Endothelial cell of umbilical vein (primary cell): Measurements from ENCODE around the gene PDK4. TPM values are rescaled to one million over a fixed set of nuclear protein-coding genes. Genes with fewer than 3 reads are reported as not detected.

ENCODE experiments used
- BruUV-seq: library from RNA; stranded (reverse); fragments of 400-500 nt; replicated peaks from 2 replicates; lab custom pipeline; 2021; lab: Mats Ljungman, UMichigan
- CTCF ChIA-PET: fragments of 300-600, 350-600 bp; sonication (Branson Sonifier 250); formaldehyde crosslinking; loops from one replicate; lab custom pipeline; 2021; ENCODE audit warnings: antibody characterized with exemption, inconsistent platforms; lab: Charles Lee
- POLR2A ChIA-PET: fragments of 300-600, 350-600 bp; sonication (Branson Sonifier 250); formaldehyde crosslinking; loops from one replicate; lab custom pipeline; 2021; ENCODE audit warnings: antibody characterized with exemption, inconsistent platforms; lab: Charles Lee
- DNase-seq: peaks from one replicate; pipeline ENCODE4 v3.0.0-alpha.2; 2011; ENCODE audit warnings: low read depth, low spot score
- FAIRE-seq: peaks from 2 replicates; lab custom pipeline; 2011; peaks lifted over from hg19 to GRCh38; lab: Jason Lieb, UNC
- H2AFZ ChIP-seq: 2 replicates; pipeline ENCODE4 v1.6.0; 2012; ENCODE audit warnings: low read depth, low read length, control low read depth, inconsistent platforms
- H3K27ac ChIP-seq: 2 replicates; pipeline ENCODE4 v1.5.1; 2011; ENCODE audit warnings: low read depth, mild to moderate bottlenecking, control low read depth, low read length, moderate library complexity; ENCODE audit not compliant: insufficient read depth
- H3K27me3 ChIP-seq, 2 experiments: 2 replicates each; pipeline versions ENCODE4 v1.6.0 to v1.6.1; 2011; ENCODE audit warnings: low read length in 2 of 2, mixed read lengths in 1 of 2; ENCODE audit not compliant: control insufficient read depth in 2 of 2, insufficient read depth in 2 of 2
- H3K36me3 ChIP-seq, 2 experiments: 2 replicates in 1 of 2; 3 replicates in 1 of 2; pipeline ENCODE4 v1.5.1; 2011; ENCODE audit warnings: low read length in 2 of 2, mild to moderate bottlenecking in 1 of 2, moderate library complexity in 1 of 2; ENCODE audit not compliant: control insufficient read depth in 2 of 2, insufficient read depth in 2 of 2; ENCODE audit errors: extremely low read depth in 1 of 2
- H3K4me1 ChIP-seq: 3 replicates; pipeline ENCODE4 v1.5.1; 2011; ENCODE audit warnings: mild to moderate bottlenecking, low read length; ENCODE audit not compliant: control insufficient read depth, insufficient read depth; ENCODE audit errors: extremely low read depth
- H3K4me2 ChIP-seq: 2 replicates; pipeline ENCODE4 v1.6.1; 2011; ENCODE audit warnings: low read length, control low read depth, mixed read lengths; ENCODE audit not compliant: insufficient read depth
- H3K4me3 ChIP-seq, 3 experiments: fragments of 200-600 bp in 1 of 3; sonication (generic), shearing (Covaris generic) in 1 of 3; replicated peaks in 1 of 3; 2 replicates each; pipeline ENCODE4 v1.5.1; 2011 to 2016; ENCODE audit warnings: control low read depth in 3 of 3, low read length in 3 of 3, mild to moderate bottlenecking in 2 of 3, inconsistent platforms in 1 of 3, low read depth in 1 of 3, moderate library complexity in 1 of 3; ENCODE audit not compliant: insufficient read depth in 1 of 3
- H3K79me2 ChIP-seq: 2 replicates; pipeline ENCODE4 v1.6.0; 2012; ENCODE audit warnings: low read length, inconsistent platforms; ENCODE audit not compliant: control insufficient read depth, insufficient read depth
- H3K9ac ChIP-seq: replicated peaks from 2 replicates; pipeline ENCODE3; 2011; ENCODE audit warnings: low read length, control low read depth; ENCODE audit not compliant: insufficient read depth; ENCODE audit errors: extremely low read depth
- H3K9me1 ChIP-seq: replicated peaks from 3 replicates; pipeline ENCODE4 v1.6.0; 2011; ENCODE audit warnings: mild to moderate bottlenecking, low read length; ENCODE audit not compliant: control insufficient read depth, insufficient read depth; ENCODE audit errors: extremely low read depth
- H3K9me3 ChIP-seq: replicated peaks from 2 replicates; pipeline ENCODE4 v1.5.1; 2012; ENCODE audit warnings: low read length, inconsistent platforms; ENCODE audit not compliant: control insufficient read depth, insufficient read depth
- H4K20me1 ChIP-seq: replicated peaks from 2 replicates; pipeline ENCODE3; 2011; ENCODE audit warnings: mild to moderate bottlenecking, low read length; ENCODE audit not compliant: control insufficient read depth, insufficient read depth; ENCODE audit errors: extremely low read depth
- CTCF ChIP-seq, 2 donors: IDR thresholded peaks; 1 replicate in 1 of 2; 2 replicates in 1 of 2; pipeline ENCODE4 v1.5.1; 2011; ENCODE audit warnings: low read length in 2 of 2, mild to moderate bottlenecking in 2 of 2, moderate library complexity in 2 of 2, control low read depth in 1 of 2, inconsistent platforms in 1 of 2, low read depth in 1 of 2; ENCODE audit not compliant: insufficient read depth in 1 of 2; ENCODE audit errors: extremely low read depth in 1 of 2
- EZH2 ChIP-seq: IDR thresholded peaks from 2 replicates; pipeline ENCODE4 v1.6.1; 2012; ENCODE audit warnings: borderline replicate concordance, low read depth, mild to moderate bottlenecking, moderate library complexity, low read length, inconsistent platforms; ENCODE audit not compliant: severe bottlenecking
- FOS ChIP-seq: IDR thresholded peaks from 2 replicates; pipeline ENCODE4 v1.6.1; 2011; ENCODE audit warnings: mild to moderate bottlenecking, low read length, moderate library complexity, borderline replicate concordance; ENCODE audit not compliant: insufficient read depth
- GATA2 ChIP-seq: IDR thresholded peaks from 2 replicates; pipeline ENCODE4 v1.7.0; 2011; ENCODE audit warnings: low read depth, mild to moderate bottlenecking, moderate library complexity, mixed read lengths, low read length; ENCODE audit not compliant: insufficient read length, insufficient read depth
- JUN ChIP-seq: IDR thresholded peaks from 2 replicates; pipeline ENCODE4 v1.6.1; 2011; ENCODE audit warnings: borderline replicate concordance, low read depth; ENCODE audit not compliant: insufficient read length, insufficient read depth
- MAX ChIP-seq: IDR thresholded peaks from 2 replicates; pipeline ENCODE4 v1.6.1; 2011; ENCODE audit not compliant: insufficient read depth, insufficient read length
- MYC ChIP-seq: IDR thresholded peaks from one replicate; pipeline ENCODE4 v1.6.1; 2011; ENCODE audit warnings: mild to moderate bottlenecking, low read depth, low read length
- POLR2A ChIP-seq: IDR thresholded peaks from 2 replicates; pipeline ENCODE4 v1.6.1; 2012; ENCODE audit warnings: low read depth, mild to moderate bottlenecking, control low read depth, low read length
- POLR2AphosphoS5 ChIP-seq: IDR thresholded peaks from 2 replicates; pipeline ENCODE4 v1.6.1; 2012; ENCODE audit warnings: low read depth, mild to moderate bottlenecking, control low read depth, low read length, moderate library complexity; ENCODE audit not compliant: insufficient read depth
- dilution Hi-C: fragments of 300-500 bp; cut with MboI; formaldehyde crosslinking; loops from one replicate; pipeline ENCODE4 v1.15.0; 2019; ENCODE audit warnings: low sequenced_read_pairs; ENCODE audit not compliant: extremely low pct_ligation_motif_present
- intact Hi-C: fragments of 100-400 bp; cut with micrococcal nuclease; formaldehyde crosslinking; loops from one replicate; pipeline ENCODE4 v1.10.0; 2022
- polyA plus RNA-seq, 4 experiments: library from polyadenylated mRNA; depleted of rRNA in 3 of 4; stranded (reverse) in 3 of 4; unstranded in 1 of 4; fragments of >200 nt; gene quantifications; 2 replicates each; pipeline versions ENCODE4 v1.2.1 to v1.2.3, GENCODE V29; 2011 to 2012; ENCODE audit warnings: missing spikeins in 1 of 4
- total RNA-seq: library from RNA; stranded (reverse); gene quantifications from 2 replicates; pipeline ENCODE4 v1.2.3, GENCODE V29; 2021

PDK4 gene
- total and polyA plus RNA-seq, 2 donors (not counting 3 experiments of a cell fraction or from before 2014, with no cell fraction given) = 0.75 to 2.5 TPM

GRCh38 chr7:95620631-95621030, 24.3 kb upstream of the PDK4 start:
- CTCF ChIA-PET = interaction anchor here (1.1 to 1.6 kb wide), 2 partner anchors 12 to 14 kb away, joined by 3 read pairs; no protein-coding TSS in a partner anchor
- Histone ChIP-seq H3K79me2 (no peaks in the 10 kb centered on the region), H3K4me2 (no peak overlapping the region), H3K9me1 (no peaks in the 10 kb centered on the region), H4K20me1 (no peaks in the 10 kb centered on the region), H2AFZ (no peak overlapping the region), H3K27ac (no peak overlapping the region), H3K4me1 (no peaks in the 10 kb centered on the region), H3K36me3 (no peaks in the 10 kb centered on the region), H3K9ac (no peak overlapping the region), H3K27me3 (peaks cover 3 to 5% of the 10 kb centered on the region in 2 experiments), H3K4me3 (no peak overlapping the region), H3K9me3 (no peaks in the 10 kb centered on the region)
- POLR2A ChIA-PET = no interaction called here
- DNase-seq (no peak), FAIRE-seq (no peak)
- no TSS peak for BruUV-seq
- dilution Hi-C loops (no loop called here), intact Hi-C loops (no loop called here)
- TF ChIP-seq GATA2 (no peak), POLR2A (no peak), JUN (no peak), MAX (no peak)

- no peaks in the 10 kb centered on the region for H3K4me1 ChIP-seq
- DNase-seq = no peak
- intact Hi-C loops = no loop called here
- no peak for FAIRE-seq
- H3K79me2 ChIP-seq = no peaks in the 10 kb centered on the region
- CTCF ChIA-PET = interaction anchor here (1.6 kb wide), 1 partner anchor 15 kb away, joined by 3 read pairs; no protein-coding TSS in a partner anchor
- no peak overlapping the region for H2AFZ ChIP-seq
- H3K27me3 ChIP-seq = peaks cover 3 to 5% of the 10 kb centered on the region in 2 experiments
- POLR2A ChIA-PET = no interaction called here
- H4K20me1 ChIP-seq = no peaks in the 10 kb centered on the region
- no peak overlapping the region for H3K9ac ChIP-seq
- no peak overlapping the region for H3K4me3 ChIP-seq
- H3K27ac ChIP-seq = no peak overlapping the region
- TF ChIP-seq MYC (no peak), POLR2A (no peak), FOS (no peak), EZH2 (no peak), JUN (no peak), GATA2 (no peak), POLR2AphosphoS5 (no peak), MAX (no peak), CTCF (IDR thresholded peaks at IDR 0.05; ENCODE audit: extremely low read depth in 1 of 2, insufficient read depth in 1 of 2, low read depth in 1 of 2, low read length in 2 of 2) (no peak)
- dilution Hi-C loops = no loop called here
- H3K9me3 ChIP-seq = no peaks in the 10 kb centered on the region
- no peaks in the 10 kb centered on the region for H3K9me1 ChIP-seq
- BruUV-seq = no TSS peak
- no peak overlapping the region for H3K4me2 ChIP-seq
- no peaks in the 10 kb centered on the region for H3K36me3 ChIP-seq
Measured at GRCh38 chr7:95619921-95620320, 23.6 kb upstream of the PDK4 start.
